GM10248 (cell line): ENCODE results near the gene SPATA3.

Source experiments
- CTCF ChIA-PET: fragments of 300-600 bp; sonication (Branson Sonifier 250); formaldehyde crosslinking; extraction: SDS; loops from one replicate; lab custom pipeline; 2021; ENCODE audit warnings: antibody characterized with exemption; lab: Yijun Ruan, JAX
- POLR2A ChIA-PET: fragments of 350-650 bp; sonication (Branson Sonifier 250); formaldehyde crosslinking; extraction: SDS; loops from one replicate; lab custom pipeline; 2020; ENCODE audit warnings: antibody characterized with exemption; lab: Yijun Ruan, JAX
- DNase-seq: peaks from one replicate; pipeline ENCODE4 v3.0.0; 2012; ENCODE audit errors: extremely low spot score
- TF ChIP-seq, protein P1 (sequence below): IDR thresholded peaks from 2 replicates; pipeline ENCODE4 v1.5.1; 2012; ENCODE audit warnings: mild to moderate bottlenecking, low read depth; ENCODE audit errors: extremely low read depth, missing control alignments, control extremely low read depth

SPATA3 gene

DNA sequence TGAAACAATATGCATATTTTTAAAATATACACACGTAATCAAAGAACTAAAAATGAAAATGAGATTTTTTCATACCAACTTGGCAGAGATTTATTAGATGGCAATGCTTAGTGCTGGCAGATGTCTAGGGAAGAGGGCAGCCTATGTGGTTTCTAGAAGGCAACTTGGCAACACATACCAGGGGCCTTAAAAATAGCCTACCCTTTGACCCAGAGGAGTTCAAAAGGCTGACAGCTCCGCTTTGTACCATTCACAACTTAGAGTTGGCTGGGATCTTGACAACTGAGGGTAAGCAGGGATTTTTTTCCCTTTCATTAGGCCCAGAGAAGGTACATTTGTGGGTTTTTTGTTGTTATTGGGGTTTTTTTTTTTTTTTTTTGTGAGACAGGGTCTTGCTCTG is 44.5 kb upstream of the SPATA3 start:
- TF ChIP-seq, protein P1, sequence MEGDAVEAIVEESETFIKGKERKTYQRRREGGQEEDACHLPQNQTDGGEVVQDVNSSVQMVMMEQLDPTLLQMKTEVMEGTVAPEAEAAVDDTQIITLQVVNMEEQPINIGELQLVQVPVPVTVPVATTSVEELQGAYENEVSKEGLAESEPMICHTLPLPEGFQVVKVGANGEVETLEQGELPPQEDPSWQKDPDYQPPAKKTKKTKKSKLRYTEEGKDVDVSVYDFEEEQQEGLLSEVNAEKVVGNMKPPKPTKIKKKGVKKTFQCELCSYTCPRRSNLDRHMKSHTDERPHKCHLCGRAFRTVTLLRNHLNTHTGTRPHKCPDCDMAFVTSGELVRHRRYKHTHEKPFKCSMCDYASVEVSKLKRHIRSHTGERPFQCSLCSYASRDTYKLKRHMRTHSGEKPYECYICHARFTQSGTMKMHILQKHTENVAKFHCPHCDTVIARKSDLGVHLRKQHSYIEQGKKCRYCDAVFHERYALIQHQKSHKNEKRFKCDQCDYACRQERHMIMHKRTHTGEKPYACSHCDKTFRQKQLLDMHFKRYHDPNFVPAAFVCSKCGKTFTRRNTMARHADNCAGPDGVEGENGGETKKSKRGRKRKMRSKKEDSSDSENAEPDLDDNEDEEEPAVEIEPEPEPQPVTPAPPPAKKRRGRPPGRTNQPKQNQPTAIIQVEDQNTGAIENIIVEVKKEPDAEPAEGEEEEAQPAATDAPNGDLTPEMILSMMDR = no peak
- CTCF ChIA-PET = interaction anchor here (1.2 to 27.0 kb wide), 5 partner anchors 10 to 103 kb away, joined by 3 to 305 read pairs (median 8); partner anchors contain the start of gene GPR55
- no peak for DNase-seq
- POLR2A ChIA-PET = interaction anchor here (0.7 to 1.6 kb wide), 5 partner anchors 15 to 288 kb away, joined by 5 to 10 read pairs (median 8); partner anchors contain the start of gene GPR55

DNA sequence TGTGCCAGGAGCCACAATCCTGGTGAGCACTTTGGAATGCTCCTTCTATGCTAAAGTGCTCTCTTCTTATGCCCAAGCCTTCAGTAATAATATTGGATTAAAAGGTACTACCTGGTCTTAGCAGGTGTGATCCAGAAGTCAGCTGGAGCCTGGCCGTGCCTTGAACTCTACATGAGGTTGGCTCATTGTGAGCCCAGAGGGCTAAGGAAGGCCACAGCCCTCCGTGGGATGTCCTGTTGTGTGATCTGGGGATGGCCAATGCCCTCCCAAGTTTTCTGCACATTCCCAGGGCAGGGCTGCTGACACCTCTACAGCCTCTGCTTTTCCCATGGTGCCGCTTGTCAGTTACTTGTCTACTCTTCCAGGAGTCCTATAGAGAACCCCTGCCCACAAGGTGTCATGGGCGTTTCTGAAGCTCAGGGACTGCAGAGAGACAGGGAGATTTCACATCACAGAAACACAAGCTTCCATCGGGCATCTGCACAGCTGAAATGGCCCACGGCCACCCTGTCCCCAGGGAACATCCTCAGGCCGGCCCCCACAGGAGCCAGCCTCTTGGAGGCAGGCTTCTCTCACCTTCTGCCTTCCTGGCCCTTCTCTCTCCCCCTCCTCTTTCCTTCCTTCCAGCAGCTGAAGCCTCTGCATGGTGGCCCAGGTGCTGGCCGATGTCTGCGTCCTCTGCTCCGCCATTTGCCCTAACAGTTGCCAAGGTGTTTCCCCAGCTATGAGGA is 43.5 kb upstream of the SPATA3 start:
- ChIA-PET POLR2A (interaction anchor here (1.6 kb wide), 1 partner anchor 16 kb away, joined by 5 read pairs; no protein-coding TSS in a partner anchor), CTCF (interaction anchor here (0.9 to 27.0 kb wide), 8 partner anchors 13 to 121 kb away, joined by 3 to 305 read pairs (median 3); partner anchors contain the start of gene GPR55)
- DNase-seq = no peak
- TF ChIP-seq, protein P1 = no peak

DNA sequence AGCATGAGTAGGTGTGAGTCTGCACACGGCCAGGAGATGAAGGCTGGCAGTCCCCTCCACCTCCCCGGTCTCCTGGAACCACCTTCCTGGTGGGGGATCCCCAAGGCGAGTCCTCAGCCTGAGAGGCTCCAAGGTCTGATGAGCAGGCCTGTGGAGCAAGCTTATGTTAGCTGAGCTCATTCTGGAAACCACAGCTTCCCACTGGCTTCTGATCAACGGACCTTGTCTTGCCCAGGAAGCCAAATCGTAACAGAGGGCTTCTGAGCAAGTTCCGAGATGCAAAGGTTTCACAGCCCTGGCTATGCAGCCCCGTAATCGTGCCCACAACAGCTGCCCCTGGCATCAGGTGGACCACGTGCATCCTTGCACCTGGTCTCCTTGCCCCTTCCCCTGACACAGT is 42.1 kb upstream of the SPATA3 start:
- ChIA-PET CTCF (interaction anchor here (1.0 to 27.0 kb wide), 9 partner anchors 13 to 135 kb away, joined by 3 to 305 read pairs (median 5); partner anchors contain the start of gene GPR55), POLR2A (interaction anchor here (0.6 to 1.3 kb wide), 3 partner anchors 16 to 32 kb away, joined by 3 to 4 read pairs (median 3); no protein-coding TSS in a partner anchor)
- DNase-seq = no peak
- TF ChIP-seq, protein P1 = no peak

DNA sequence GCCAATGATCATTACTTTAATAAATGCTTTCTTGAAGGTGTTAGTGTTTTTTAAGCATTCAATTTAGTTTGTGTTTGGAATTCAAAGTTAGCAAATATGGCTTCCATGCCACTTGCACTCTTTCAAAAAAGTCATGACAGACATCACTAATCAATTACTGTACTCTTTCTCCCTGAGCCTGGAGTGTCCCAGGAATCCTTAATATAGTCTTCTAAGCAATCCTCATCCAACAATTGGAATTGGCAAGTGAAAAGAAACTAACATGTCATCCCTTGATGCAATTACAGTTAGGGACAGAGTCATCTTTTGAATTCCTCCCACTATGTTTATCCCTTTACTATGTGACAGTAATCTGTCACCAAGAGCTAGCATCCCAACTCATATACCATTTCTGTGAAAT is 41.2 kb upstream of the SPATA3 start:
- ChIA-PET POLR2A (no interaction called here), CTCF (interaction anchor here (0.6 to 27.0 kb wide), 10 partner anchors 9 to 98 kb away, joined by 3 to 305 read pairs (median 6); partner anchors contain the start of gene GPR55)
- TF ChIP-seq, protein P1 = no peak
- DNase-seq = no peak

DNA sequence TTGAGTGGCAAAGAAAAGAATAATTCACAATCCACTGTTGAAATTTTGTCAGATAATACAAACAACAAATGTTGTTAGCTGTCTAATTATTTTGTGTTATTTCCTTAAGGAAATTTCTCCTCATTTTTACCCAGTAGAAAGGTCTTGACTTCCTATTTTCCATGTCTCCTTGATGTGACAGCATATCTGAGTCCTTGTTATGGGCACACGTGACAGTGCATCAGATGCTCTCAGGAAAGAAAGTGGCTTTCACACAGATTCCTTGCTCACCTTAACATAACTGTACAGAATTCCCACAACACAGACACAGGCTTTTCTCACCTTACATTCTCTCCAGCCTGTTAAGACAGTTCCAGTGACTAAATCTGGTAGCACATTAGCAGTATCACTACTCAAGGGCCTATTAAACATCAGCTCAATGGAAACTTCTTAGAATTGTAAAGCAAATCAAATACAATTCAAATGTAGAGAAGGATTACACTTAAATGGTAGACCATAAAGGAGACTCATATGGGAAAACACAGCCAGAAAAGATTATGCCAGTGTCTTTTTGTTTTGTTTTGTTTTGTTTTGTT is 40.7 kb upstream of the SPATA3 start:
- ChIA-PET CTCF (interaction anchor here (0.6 to 27.0 kb wide), 9 partner anchors 10 to 98 kb away, joined by 3 to 305 read pairs (median 8); partner anchors contain the start of gene GPR55), POLR2A (no interaction called here)
- no peak for DNase-seq
- TF ChIP-seq, protein P1 = no peak

DNA sequence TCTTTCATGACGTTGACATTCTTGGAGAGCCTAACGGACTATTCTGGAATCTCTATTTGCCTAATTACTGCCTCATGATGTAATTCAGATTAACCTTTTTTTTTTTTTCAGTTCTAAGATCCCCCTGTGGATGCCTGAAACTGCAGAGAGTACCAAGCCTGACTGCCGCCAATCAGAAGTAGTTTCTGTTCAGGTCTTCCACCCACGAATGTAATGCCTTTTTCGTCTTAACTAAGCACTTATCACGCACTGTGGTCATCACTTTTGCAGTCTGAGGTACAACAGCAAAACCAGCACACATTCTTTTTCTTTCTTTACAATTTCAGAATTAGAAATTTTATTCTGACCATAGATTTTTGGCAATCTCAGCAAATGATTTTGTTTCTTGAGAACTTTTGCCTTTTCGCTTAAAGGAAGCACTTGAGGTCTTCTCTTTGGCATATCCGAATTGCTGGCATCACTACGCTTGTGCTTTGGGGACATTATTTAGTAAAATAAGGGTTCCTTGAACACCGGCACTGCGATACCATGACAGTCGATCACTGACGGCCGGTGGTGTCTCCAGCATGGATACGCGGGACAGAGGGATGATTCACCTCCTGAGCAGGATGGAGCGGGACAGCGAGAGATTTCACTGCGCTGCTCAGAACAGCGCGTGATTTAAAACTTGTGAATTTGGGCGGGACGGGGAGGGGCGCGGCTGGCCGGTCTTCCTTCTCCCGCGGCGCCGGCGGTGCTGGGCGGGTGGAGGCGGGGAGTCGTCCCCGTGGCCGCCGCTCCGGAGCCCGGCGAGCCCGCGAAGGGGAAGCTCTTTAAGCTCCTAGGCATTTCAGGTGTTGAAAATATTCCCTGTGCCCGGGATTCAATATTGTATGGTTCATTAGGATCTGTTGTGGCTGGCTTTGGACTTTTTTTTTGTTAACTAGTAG is 38.8 kb upstream of the SPATA3 start:
- ChIA-PET POLR2A (interaction anchor here (0.6 to 2.0 kb wide), 2 partner anchors 24 to 29 kb away, joined by 4 to 7 read pairs; no protein-coding TSS in a partner anchor), CTCF (interaction anchor here (1.1 to 27.0 kb wide), 6 partner anchors 9 to 31 kb away, joined by 4 to 305 read pairs (median 9); partner anchors contain the start of gene GPR55)
- peak; percentile 68 for DNase-seq
- TF ChIP-seq, protein P1 = no peak
